ENCODE results near the gene GPR35.

GPR35 gene

DNA sequence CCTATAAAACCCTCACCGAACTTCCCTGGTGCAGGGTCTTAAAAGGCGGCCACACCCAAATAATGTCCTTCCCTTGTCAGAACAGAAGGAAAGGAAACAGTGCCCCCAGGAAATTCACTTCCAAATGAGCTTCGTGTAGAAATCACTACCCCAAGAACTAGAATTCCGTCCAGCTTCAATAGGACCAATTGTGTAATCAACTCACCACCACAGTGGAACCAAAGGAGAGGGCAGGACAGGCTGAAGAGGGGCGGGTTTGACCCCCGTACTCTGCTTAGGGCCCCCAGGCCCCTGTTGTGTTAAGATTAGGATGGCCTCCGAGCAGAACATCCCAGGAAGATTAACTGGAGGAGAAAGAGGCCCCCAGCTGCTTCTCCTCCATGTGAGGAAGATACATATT, 24.1 kb downstream of the GPR35 start:
- H2AFZ ChIP-seq (ENCODE audit: low read depth, low read length): no peak overlapping the region
- no peak overlapping the region for H3K4me3 ChIP-seq (ENCODE audit: low read depth in 1 of 2, low read length in 2 of 2)
- peaks cover 17% of the 10 kb centered on the region for H3K27me3 ChIP-seq (ENCODE audit: insufficient read depth, low read length, poor library complexity)
- H3K27ac ChIP-seq (ENCODE audit: low read length): no peak overlapping the region
- no peak for TF ChIP-seq EZH2 (IDR thresholded peaks at IDR 0.05; ENCODE audit: borderline replicate concordance, low read depth, low read length, severe bottlenecking)
- TF ChIP-seq, protein P1, sequence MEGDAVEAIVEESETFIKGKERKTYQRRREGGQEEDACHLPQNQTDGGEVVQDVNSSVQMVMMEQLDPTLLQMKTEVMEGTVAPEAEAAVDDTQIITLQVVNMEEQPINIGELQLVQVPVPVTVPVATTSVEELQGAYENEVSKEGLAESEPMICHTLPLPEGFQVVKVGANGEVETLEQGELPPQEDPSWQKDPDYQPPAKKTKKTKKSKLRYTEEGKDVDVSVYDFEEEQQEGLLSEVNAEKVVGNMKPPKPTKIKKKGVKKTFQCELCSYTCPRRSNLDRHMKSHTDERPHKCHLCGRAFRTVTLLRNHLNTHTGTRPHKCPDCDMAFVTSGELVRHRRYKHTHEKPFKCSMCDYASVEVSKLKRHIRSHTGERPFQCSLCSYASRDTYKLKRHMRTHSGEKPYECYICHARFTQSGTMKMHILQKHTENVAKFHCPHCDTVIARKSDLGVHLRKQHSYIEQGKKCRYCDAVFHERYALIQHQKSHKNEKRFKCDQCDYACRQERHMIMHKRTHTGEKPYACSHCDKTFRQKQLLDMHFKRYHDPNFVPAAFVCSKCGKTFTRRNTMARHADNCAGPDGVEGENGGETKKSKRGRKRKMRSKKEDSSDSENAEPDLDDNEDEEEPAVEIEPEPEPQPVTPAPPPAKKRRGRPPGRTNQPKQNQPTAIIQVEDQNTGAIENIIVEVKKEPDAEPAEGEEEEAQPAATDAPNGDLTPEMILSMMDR (IDR thresholded peaks at IDR 0.05; ENCODE audit: borderline replicate concordance, extremely low read depth, low read length, poor library complexity, severe bottlenecking): no peak
- no peaks in the 10 kb centered on the region for H3K4me1 ChIP-seq (ENCODE audit: insufficient read depth, low read length)
- no peaks in the 10 kb centered on the region for H3K79me2 ChIP-seq (ENCODE audit: insufficient read depth, low read length)
- H3K9me3 ChIP-seq (ENCODE audit: insufficient read depth, low read length, severe bottlenecking): no peaks in the 10 kb centered on the region
- ATAC-seq (ENCODE audit: insufficient read depth, low read depth): no peak
- H3K36me3 ChIP-seq (ENCODE audit: insufficient read depth, low read length): no peaks in the 10 kb centered on the region
- no peak overlapping the region for H3K9ac ChIP-seq (ENCODE audit: low read depth, low read length)
- DNase-seq: no peak
- peaks cover 9% of the 10 kb centered on the region; the same call in 1 of the 2 replicates for H4K20me1 ChIP-seq (ENCODE audit: insufficient read depth, low read length)
- H3K4me2 ChIP-seq (ENCODE audit: insufficient read depth, low read length): no peak overlapping the region

DNA sequence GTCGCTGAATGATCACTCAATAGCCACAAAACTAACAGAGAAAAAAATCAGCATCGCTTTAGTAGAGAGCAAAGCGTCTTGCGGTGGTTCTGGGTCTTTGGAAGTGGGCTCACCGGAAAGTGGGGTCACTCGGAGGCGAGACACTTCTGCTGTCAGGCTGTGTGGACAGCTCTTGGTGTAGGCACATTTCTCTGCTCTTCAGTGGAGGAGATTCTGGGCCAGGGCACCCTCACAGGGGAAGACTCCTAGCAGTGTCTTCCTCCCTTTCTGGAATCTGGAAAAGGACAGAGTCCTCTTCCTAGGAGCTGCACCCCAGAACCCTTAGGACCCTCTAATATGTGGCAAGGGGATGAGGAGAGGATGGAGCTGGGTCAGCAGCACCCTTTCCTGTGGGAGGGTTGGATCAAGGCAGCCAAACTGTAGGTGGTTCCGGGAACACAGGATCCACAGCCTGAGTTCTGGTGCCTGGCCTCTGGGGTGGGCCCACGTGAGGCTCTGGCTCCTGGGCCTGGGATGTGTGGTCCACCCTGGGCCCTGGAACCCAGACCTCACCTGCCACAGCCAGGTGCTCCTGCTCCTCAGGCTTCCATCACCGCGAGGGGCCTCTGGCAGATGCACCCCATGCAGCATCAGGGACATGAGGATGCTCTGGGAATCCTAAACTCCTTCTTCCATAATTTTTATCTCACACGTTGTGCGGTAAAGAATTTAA, 25.1 kb downstream of the GPR35 start:
- TF ChIP-seq, protein P1 (IDR thresholded peaks at IDR 0.05; ENCODE audit: borderline replicate concordance, extremely low read depth, low read length, poor library complexity, severe bottlenecking): no peak
- TF ChIP-seq EZH2 (IDR thresholded peaks at IDR 0.05; ENCODE audit: borderline replicate concordance, low read depth, low read length, severe bottlenecking): no peak
- H3K27ac ChIP-seq (ENCODE audit: low read length): no peak overlapping the region
- H3K9ac ChIP-seq (ENCODE audit: low read depth, low read length): no peak overlapping the region
- H3K36me3 ChIP-seq (ENCODE audit: insufficient read depth, low read length): no peaks in the 10 kb centered on the region
- H3K9me3 ChIP-seq (ENCODE audit: insufficient read depth, low read length, severe bottlenecking): no peaks in the 10 kb centered on the region
- ATAC-seq (ENCODE audit: insufficient read depth, low read depth) (no peak), DNase-seq (no peak)
- no peak overlapping the region for H3K4me3 ChIP-seq (ENCODE audit: low read depth in 1 of 2, low read length in 2 of 2)
- H4K20me1 ChIP-seq (ENCODE audit: insufficient read depth, low read length): peaks cover 9% of the 10 kb centered on the region; the same call in 1 of the 2 replicates
- no peak overlapping the region for H3K4me2 ChIP-seq (ENCODE audit: insufficient read depth, low read length)
- H3K79me2 ChIP-seq (ENCODE audit: insufficient read depth, low read length): no peaks in the 10 kb centered on the region
- H3K27me3 ChIP-seq (ENCODE audit: insufficient read depth, low read length, poor library complexity): peaks cover 21% of the 10 kb centered on the region
- no peak overlapping the region for H2AFZ ChIP-seq (ENCODE audit: low read depth, low read length)
- H3K4me1 ChIP-seq (ENCODE audit: insufficient read depth, low read length): no peaks in the 10 kb centered on the region

DNA sequence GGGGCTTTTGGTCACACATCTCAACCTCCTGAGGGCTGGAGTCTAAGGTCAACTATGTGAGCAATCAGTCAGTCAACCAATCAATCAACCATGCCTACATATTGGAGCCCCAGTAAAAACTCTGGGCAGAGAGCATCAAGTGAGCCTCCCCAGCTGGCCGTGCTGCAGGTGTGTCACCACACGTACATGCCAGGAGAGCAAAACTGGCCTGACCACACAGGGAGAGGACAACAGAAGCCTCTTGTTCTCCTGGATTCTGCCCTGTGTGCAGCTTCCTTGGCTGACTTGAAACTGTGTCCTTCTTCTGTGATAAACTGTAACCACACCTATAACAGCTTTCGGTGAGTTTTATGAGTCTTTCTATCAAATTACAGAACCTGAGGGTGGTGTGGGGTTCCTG, 25.9 kb downstream of the GPR35 start:
- H3K9ac ChIP-seq (ENCODE audit: low read depth, low read length): no peak overlapping the region
- no peaks in the 10 kb centered on the region for H3K4me1 ChIP-seq (ENCODE audit: insufficient read depth, low read length)
- no peak for DNase-seq
- H3K9me3 ChIP-seq (ENCODE audit: insufficient read depth, low read length, severe bottlenecking): no peaks in the 10 kb centered on the region
- H3K36me3 ChIP-seq (ENCODE audit: insufficient read depth, low read length): no peaks in the 10 kb centered on the region
- no peak overlapping the region for H3K4me3 ChIP-seq (ENCODE audit: low read depth in 1 of 2, low read length in 2 of 2)
- H3K27ac ChIP-seq (ENCODE audit: low read length): no peak overlapping the region
- H4K20me1 ChIP-seq (ENCODE audit: insufficient read depth, low read length): peaks cover 9% of the 10 kb centered on the region; the same call in 1 of the 2 replicates
- H3K79me2 ChIP-seq (ENCODE audit: insufficient read depth, low read length): no peaks in the 10 kb centered on the region
- peaks cover 27% of the 10 kb centered on the region for H3K27me3 ChIP-seq (ENCODE audit: insufficient read depth, low read length, poor library complexity)
- no peak for ATAC-seq (ENCODE audit: insufficient read depth, low read depth)
- H2AFZ ChIP-seq (ENCODE audit: low read depth, low read length): no peak overlapping the region
- no peak for TF ChIP-seq EZH2 (IDR thresholded peaks at IDR 0.05; ENCODE audit: borderline replicate concordance, low read depth, low read length, severe bottlenecking)
- TF ChIP-seq, protein P1 (IDR thresholded peaks at IDR 0.05; ENCODE audit: borderline replicate concordance, extremely low read depth, low read length, poor library complexity, severe bottlenecking): no peak
- H3K4me2 ChIP-seq (ENCODE audit: insufficient read depth, low read length): no peak overlapping the region

Measured in DND-41 (cell line).